ENCODE results near the gene MTCL3.

The MTCL3 gene

DNA sequence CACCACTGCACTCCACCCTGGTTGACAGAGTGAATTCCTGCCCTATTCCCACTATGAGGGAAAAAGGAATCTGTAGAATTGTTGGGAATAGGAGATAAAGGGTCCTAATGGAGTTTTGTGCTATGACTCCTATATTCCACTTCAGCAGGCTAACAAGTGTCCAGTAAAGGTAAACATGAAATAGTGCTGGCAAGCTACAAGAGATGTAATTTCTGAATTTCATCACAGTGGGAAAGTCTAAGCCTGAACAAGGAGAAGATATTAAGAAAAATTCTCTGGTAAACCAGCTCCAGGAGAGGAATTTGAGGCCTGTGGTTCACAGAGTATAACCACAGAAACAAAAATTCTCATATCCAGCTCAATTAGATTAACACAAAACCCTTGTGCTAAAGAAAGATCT lies 47.5 kb upstream of the MTCL3 start:
- BruUV-seq (replicated peaks) = no TSS peak
- CTCF ChIA-PET = no interaction called here
- in situ Hi-C loops (cut with HindIII; ENCODE audit: low pct_unique_long_range_greater_than_20kb, low sequenced_read_pairs) = no loop called here

DNA sequence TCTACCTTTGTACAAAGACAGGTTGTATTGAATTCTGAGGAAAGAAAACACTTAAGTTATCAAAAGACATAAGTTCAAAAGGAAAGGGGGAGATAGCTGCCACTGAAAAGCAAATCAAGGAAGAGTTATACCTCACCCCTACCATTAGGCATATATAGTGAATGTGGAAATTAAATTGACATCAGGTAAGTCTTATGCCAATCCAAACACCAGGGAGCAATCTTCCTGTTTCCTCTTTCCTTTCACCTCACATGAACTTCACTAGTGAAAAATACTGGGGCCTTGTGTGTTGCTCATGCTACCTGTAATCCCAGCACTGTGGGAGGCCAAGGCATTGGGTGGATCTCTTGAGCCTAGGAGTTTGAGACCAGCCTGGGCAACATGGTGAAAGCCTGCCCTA lies 47.0 kb upstream of the MTCL3 start:
- CTCF ChIA-PET = no interaction called here
- POLR2A ChIA-PET = no interaction called here
- H3K36me3 ChIP-seq (ENCODE audit: control insufficient read depth, insufficient read depth, low read length) = no peaks in the 10 kb centered on the region
- in situ Hi-C loops (cut with HindIII; ENCODE audit: low pct_unique_long_range_greater_than_20kb, low sequenced_read_pairs) (no loop called here), intact Hi-C loops (cut with micrococcal nuclease; ENCODE audit: unreplicated experiment) (no loop called here)
- no peaks in the 10 kb centered on the region for H3K9me3 ChIP-seq (ENCODE audit: control insufficient read depth, insufficient read depth, low read depth, low read length)
- no peak overlapping the region for H3K4me3 ChIP-seq (ENCODE audit: low read depth in 2 of 2, low read length in 2 of 2)
- no peaks in the 10 kb centered on the region for H3K4me1 ChIP-seq (ENCODE audit: control insufficient read depth, insufficient read depth, low read length)
- BruUV-seq (replicated peaks) = no TSS peak
- no peak for ATAC-seq
- no peak for DNase-seq (ENCODE audit: low read depth, low spot score)
- TF ChIP-seq SIN3A (IDR thresholded peaks at IDR 0.05; ENCODE audit: borderline replicate concordance, insufficient read depth, low read depth, low read length) (no peak), TCF7L2 (IDR thresholded peaks at IDR 0.05; ENCODE audit: low read depth, low read length) (no peak), POLR2AphosphoS5 (IDR thresholded peaks at IDR 0.05; ENCODE audit: low read depth, low read length) (no peak), CTCF (IDR thresholded peaks at IDR 0.05) (no peak), REST (IDR thresholded peaks at IDR 0.05; ENCODE audit: insufficient read depth in 1 of 2, low read depth in 2 of 2, low read length in 1 of 2) (no peak)
- no peaks in the 10 kb centered on the region; the same call in 1 of the 2 replicates for H3K27me3 ChIP-seq (ENCODE audit: control insufficient read depth, insufficient read depth, low read length)
- no peak overlapping the region for H3K27ac ChIP-seq (ENCODE audit: low read length)

More for the DNA sequence above, 47.5 kb upstream of the MTCL3 start:
- H3K9me3 ChIP-seq (ENCODE audit: control insufficient read depth, insufficient read depth, low read depth, low read length) = no peaks in the 10 kb centered on the region
- DNase-seq (ENCODE audit: low read depth, low spot score) (no peak), ATAC-seq (no peak)
- intact Hi-C loops (cut with micrococcal nuclease; ENCODE audit: unreplicated experiment) = no loop called here
- H3K27me3 ChIP-seq (ENCODE audit: control insufficient read depth, insufficient read depth, low read length) = no peaks in the 10 kb centered on the region; the same call in 1 of the 2 replicates
- no peaks in the 10 kb centered on the region for H3K36me3 ChIP-seq (ENCODE audit: control insufficient read depth, insufficient read depth, low read length)
- TF ChIP-seq CTCF (IDR thresholded peaks at IDR 0.05) (no peak), REST (IDR thresholded peaks at IDR 0.05; ENCODE audit: insufficient read depth in 1 of 2, low read depth in 2 of 2, low read length in 1 of 2) (no peak), POLR2AphosphoS5 (IDR thresholded peaks at IDR 0.05; ENCODE audit: low read depth, low read length) (no peak), TCF7L2 (IDR thresholded peaks at IDR 0.05; ENCODE audit: low read depth, low read length) (no peak), SIN3A (IDR thresholded peaks at IDR 0.05; ENCODE audit: borderline replicate concordance, insufficient read depth, low read depth, low read length) (no peak)
- H3K4me3 ChIP-seq (ENCODE audit: low read depth in 2 of 2, low read length in 2 of 2) = no peak overlapping the region
- H3K27ac ChIP-seq (ENCODE audit: low read length) = no peak overlapping the region
- no peaks in the 10 kb centered on the region for H3K4me1 ChIP-seq (ENCODE audit: control insufficient read depth, insufficient read depth, low read length)
- POLR2A ChIA-PET = no interaction called here
